Ishikawa (cell line): ENCODE measurements around the gene VN1R5.

ENCODE experiments used
- CEBPB ChIP-seq: IDR thresholded peaks from 2 replicates; pipeline ENCODE4 v1.6.1; 2012
- CREB1 ChIP-seq: IDR thresholded peaks from 2 replicates; pipeline ENCODE4 v1.6.1; 2012; ENCODE audit warnings: low read depth
- EP300 ChIP-seq: IDR thresholded peaks from 2 replicates; pipeline ENCODE4 v1.6.1; 2012; ENCODE audit warnings: borderline replicate concordance
- FOXM1 ChIP-seq: IDR thresholded peaks from 2 replicates; pipeline ENCODE4 v1.6.1; 2012; ENCODE audit warnings: low read depth, borderline replicate concordance
- NFIC ChIP-seq: IDR thresholded peaks from 2 replicates; pipeline ENCODE4 v1.6.1; 2012
- RAD21 ChIP-seq: IDR thresholded peaks from 2 replicates; pipeline ENCODE4 v1.6.1; 2012; ENCODE audit warnings: low read depth
- TCF12 ChIP-seq: IDR thresholded peaks from 2 replicates; pipeline ENCODE4 v1.6.1; 2012; ENCODE audit warnings: low read depth
- TEAD4 ChIP-seq: IDR thresholded peaks from 2 replicates; pipeline ENCODE4 v1.6.1; 2012
- YY1 ChIP-seq: IDR thresholded peaks from 2 replicates; pipeline ENCODE4 v1.6.1; 2012; ENCODE audit warnings: low read depth
- ZBTB7A ChIP-seq: IDR thresholded peaks from 2 replicates; pipeline ENCODE4 v1.6.1; 2012; ENCODE audit warnings: low read depth
- TF ChIP-seq, protein P1 (sequence below): IDR thresholded peaks from 2 replicates; pipeline ENCODE4 v1.6.1; 2012; ENCODE audit warnings: low read depth, mild to moderate bottlenecking
- TF ChIP-seq, protein P2 (sequence below): IDR thresholded peaks from 2 replicates; pipeline ENCODE4 v1.6.1; 2012
- TF ChIP-seq, protein P3 (sequence below): IDR thresholded peaks from 2 replicates; pipeline ENCODE4 v1.6.1; 2012

GRCh38 chr1:247296599-247297180, 40.8 kb downstream of the VN1R5 start:
- TF ChIP-seq, protein P1, sequence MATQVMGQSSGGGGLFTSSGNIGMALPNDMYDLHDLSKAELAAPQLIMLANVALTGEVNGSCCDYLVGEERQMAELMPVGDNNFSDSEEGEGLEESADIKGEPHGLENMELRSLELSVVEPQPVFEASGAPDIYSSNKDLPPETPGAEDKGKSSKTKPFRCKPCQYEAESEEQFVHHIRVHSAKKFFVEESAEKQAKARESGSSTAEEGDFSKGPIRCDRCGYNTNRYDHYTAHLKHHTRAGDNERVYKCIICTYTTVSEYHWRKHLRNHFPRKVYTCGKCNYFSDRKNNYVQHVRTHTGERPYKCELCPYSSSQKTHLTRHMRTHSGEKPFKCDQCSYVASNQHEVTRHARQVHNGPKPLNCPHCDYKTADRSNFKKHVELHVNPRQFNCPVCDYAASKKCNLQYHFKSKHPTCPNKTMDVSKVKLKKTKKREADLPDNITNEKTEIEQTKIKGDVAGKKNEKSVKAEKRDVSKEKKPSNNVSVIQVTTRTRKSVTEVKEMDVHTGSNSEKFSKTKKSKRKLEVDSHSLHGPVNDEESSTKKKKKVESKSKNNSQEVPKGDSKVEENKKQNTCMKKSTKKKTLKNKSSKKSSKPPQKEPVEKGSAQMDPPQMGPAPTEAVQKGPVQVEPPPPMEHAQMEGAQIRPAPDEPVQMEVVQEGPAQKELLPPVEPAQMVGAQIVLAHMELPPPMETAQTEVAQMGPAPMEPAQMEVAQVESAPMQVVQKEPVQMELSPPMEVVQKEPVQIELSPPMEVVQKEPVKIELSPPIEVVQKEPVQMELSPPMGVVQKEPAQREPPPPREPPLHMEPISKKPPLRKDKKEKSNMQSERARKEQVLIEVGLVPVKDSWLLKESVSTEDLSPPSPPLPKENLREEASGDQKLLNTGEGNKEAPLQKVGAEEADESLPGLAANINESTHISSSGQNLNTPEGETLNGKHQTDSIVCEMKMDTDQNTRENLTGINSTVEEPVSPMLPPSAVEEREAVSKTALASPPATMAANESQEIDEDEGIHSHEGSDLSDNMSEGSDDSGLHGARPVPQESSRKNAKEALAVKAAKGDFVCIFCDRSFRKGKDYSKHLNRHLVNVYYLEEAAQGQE = no peak
- TF ChIP-seq RAD21 (no peak), CREB1 (no peak), NFIC (no peak), YY1 (no peak), ZBTB7A (no peak), TEAD4 (no peak), TCF12 (no peak), EP300 (no peak), CEBPB (no peak), FOXM1 (no peak)
- TF ChIP-seq, protein P2, sequence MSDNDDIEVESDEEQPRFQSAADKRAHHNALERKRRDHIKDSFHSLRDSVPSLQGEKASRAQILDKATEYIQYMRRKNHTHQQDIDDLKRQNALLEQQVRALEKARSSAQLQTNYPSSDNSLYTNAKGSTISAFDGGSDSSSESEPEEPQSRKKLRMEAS = no peak
- TF ChIP-seq, protein P3, sequence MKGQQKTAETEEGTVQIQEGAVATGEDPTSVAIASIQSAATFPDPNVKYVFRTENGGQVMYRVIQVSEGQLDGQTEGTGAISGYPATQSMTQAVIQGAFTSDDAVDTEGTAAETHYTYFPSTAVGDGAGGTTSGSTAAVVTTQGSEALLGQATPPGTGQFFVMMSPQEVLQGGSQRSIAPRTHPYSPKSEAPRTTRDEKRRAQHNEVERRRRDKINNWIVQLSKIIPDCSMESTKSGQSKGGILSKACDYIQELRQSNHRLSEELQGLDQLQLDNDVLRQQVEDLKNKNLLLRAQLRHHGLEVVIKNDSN = no peak
